Activated CD4-positive, alpha-beta T cell treated with anti-CD3 and anti-CD28 coated beads, Interleukin-2, amount 50 U/mL, for 1 hour (primary cell): ENCODE data around the gene RNASEH2C.
"Not testable (repeated sequence)": the region's sequence is repeated elsewhere in the genome, so short reads cannot be mapped to it uniquely, and the experiment has no call there.

Source experiments
- DNase-seq: peaks from one replicate; pipeline ENCODE4 v3.0.0-alpha.2; 2020

RNASEH2C gene

DNA sequence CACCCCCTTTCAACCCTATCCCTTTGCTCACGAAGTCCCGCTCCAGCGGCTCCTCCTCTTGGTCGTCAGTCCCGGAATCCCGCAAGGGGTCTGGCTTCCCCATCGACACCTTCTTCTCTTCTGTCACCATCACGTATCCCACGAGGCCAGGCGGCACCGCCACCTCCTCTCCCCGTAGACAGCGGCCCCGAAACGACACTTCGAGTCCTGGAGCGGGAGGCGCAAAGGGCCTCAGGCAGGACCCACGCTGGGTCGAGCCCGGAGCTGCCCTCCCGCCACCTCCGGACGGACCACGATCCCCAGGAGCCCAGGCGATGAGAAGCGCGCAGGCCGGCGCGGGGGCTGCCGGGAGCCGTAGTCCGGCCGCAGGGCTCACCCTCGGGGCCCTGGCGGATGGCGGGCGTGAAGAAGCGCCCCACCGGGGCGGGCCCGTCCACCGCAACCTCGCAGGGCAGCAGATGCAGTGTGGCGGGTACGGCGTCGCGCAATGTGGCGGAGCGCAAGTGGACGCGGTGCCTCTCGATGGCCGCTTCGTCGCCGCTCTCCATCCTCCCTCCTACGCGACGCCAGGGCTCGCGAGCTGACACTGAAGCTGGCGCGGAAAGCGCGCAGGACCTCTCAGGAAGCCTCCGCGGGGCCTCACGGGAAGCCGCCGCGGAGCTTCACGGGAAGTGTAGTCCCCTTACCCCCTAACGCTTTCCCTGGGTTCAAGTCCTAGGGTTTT is at the start of gene RNASEH2C:
TSS of gene RNASEH2C (minus strand) at position 588 of the 724 bp plus-strand sequence. CDS start at position 548, 40 bp downstream.
- peak; percentile 70 for DNase-seq

DNA sequence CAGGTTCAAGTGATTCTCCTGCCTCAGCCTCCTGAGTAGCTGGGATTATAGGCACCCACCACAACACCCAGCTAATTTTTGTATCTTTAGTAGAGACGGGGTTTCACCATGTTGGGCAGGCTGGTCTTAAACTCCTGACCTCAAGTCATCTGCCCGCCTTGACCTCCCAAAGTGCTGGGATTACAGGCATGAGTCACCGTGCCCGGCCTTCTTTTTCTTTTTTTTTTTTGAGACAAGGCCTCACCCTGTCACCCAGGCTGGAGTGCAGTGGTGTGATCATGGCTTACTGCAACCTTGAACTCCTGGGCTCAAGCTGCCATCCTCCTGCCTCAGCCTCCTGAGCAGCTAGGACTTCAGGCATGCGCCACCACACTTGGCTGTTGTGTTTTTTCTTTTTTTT is 47.2 kb upstream of the RNASEH2C start:
- not testable (repeated sequence) for DNase-seq

DNA sequence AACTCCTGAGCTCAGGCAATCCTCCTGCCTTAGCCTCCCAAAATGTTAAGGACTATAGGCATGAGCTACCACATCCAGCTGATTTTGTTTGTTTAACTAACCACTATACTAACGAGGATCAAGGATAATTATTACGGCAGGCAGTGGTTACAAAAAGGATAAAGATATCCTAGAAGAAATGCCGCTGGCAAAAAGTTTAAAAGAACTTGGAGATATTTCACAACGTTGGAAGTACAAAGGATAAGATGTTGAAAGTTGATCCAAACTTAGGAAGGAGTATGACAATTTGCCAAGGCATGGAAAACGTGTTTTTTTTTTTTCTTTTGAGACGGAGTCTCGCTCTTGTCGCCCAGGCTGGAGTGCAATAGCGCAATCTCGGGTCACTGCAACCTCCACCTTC is 46.8 kb upstream of the RNASEH2C start:
- no peak for DNase-seq

DNA sequence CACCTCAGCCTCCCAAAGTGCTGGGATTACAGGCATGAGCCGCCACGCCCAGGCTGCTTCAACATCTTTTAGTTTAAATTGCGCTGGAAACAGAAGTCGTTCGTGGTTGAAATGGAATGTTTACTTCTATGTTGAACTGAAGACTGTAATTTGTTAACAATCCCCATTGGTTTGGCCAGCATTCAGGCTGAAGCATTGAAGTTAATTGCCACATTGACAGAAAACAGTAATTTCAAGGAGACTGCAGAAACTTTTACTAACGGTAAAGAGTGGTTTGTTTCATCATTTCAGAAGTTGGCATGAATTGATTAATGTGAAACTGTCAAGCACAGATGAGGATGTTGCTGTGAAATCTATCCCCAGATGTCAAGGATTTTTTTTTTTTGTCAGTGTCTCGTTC is 45.9 kb upstream of the RNASEH2C start:
- DNase-seq, result no peak

DNA sequence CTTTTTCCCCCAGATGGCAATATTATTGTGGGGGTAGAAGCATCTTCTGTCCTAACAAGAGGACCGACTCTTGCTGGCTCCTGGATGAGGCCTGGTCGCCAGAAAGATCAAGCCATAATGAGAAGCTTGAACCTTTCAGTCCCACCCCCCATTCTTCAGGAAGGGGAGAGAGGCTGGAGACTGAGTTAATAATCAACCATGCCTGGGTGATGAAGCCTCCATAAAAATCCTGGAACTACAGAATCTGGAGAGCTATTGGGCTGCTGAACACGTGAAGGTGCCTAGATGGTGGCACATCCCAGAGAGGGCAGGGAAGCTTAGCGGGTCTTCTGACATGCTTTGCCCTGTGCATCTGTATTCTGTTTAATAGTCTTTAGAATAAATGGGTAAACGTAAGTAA is 43.8 kb upstream of the RNASEH2C start:
- no peak for DNase-seq

DNA sequence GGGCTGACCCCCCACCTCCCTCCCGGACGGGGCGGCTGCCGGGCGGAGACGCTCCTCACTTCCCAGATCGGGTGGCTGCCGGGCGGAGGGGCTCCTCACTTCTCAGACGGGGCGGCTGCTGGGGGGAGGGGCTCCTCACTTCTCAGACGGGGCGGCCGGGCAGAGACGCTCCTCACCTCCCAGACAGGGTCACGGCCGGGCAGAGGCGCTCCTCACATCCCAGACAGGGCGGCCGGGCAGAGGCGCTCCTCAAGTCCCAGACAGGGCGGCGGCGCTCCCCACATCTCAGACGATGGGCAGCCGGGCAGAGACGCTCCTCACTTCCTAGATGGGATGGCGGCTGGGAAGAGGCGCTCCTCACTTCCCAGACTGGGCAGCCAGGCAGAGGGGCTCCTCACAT is 42.2 kb upstream of the RNASEH2C start:
- not testable (repeated sequence) for DNase-seq

DNA sequence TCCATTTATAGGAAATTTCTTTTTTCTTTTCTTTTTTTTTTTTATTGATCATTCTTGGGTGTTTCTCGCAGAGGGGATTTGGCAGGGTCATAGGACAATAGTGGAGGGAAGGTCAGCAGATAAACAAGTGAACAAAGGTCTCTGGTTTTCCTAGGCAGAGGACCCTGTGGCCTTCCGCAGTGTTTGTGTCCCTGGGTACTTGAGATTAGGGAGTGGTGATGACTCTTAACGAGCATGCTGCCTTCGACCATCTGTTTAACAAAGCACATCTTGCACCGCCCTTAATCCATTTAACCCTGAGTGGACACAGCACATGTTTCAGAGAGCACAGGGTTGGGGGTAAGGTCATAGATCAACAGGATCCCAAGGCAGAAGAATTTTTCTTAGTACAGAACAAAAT is 41.6 kb upstream of the RNASEH2C start:
- DNase-seq, result not testable (repeated sequence)

DNA sequence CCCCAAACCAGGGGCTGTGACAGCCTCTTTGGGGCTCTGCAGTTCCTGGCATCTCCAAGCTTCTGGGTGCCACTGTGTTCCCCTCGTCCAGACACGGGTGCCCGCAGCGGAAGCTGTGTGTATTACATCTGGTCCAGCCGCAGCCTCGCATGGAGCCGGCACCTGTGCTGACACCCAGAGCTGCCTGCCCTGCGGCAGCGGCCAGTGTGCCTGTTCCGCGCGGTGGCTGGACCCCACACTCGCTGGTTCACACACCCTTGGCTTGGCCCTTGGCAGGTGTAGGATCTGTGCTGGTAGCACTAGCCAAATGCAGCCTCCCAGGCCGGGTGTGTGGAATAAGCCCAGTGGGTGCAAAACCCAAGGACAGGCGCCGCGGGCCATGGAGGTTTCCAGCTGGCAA is 24.5 kb upstream of the RNASEH2C start:
- DNase-seq, result no peak

DNA sequence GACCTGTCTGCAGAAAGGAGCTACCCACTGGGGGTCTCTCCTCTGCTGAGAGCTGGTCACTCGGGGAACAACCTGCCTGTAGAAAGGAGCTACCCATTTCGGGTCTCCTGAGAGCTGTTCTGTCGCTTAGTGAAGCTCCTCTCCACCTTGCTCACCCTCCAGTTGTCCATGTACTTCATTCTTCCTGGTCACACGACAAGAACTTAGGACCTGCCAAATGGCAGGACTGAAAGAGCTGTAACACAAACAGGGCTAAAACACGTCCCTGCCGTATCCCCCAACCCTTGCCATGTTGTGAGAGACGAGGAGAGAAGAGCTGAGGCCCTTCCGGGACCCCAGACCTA is 24.1 kb upstream of the RNASEH2C start:
- DNase-seq, result no peak

DNA sequence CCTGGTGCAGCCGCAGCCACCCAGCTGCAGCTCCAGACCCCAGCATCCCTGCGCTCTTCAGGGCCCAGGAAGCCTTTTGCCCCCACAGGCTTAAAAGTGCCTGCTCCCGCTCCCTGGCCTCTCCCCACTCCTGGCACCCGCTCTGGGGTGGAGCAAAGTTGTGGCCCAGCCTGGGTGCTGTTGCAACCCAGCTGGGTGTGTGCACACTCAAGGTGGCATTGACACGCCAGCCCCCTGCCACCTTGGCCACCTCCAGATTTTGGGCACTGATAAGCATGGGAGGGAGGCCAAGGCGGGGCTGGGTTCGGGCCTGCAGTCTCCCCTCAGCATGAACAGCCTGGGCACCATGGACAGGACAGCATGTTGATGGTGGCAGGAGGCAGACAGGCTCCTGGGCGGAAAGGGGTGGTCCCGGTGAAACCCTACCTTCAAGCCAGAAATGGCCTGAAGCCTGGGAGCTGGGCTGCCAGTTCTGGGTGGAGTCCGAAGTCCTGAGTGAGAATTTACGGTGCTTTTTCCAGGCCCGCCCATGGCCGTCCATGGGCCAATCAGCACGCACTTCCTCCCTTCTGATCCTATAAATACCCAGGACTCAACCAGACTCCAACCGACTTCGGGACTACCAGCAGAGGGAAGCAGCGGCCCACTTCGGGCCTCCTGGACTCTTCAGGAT is 23.6 kb upstream of the RNASEH2C start:
- DNase-seq, result no peak

DNA sequence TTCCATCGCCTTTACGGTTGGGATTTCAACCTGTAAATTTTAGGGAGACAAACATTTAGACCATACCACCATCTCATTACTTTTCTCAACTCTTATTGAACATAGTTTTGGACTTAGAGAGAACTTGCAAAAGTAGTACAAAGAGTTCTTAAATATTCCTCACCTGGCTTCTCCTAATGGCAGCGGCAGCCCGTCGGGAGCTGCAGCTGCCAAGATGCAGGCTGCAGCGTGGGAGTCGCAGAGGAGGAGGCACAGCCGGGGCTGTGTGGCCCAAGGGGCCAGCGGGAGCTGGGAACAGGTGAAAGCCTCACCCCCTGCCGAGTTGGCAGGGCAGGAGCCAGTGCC is 23.1 kb upstream of the RNASEH2C start:
- DNase-seq, result no peak

DNA sequence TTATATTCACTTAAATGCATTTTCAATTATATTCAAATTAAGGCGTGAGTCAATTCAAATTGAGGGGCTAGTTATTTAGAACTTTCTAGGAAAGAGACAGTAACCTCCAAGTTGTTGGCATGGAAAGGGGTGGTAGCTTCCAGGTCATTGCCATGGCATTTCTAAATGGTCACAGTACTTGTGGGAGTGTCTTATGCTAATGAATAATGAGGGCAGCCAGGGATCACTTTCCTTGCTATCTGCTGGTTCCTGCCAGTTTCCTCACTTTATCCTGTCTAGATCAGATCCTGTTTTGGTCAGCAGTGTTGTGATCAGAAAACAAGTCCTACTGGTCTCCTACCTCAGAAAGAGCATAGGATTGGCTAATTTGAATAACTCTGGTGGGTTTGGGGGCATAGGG is 21.8 kb upstream of the RNASEH2C start:
- no peak for DNase-seq

DNA sequence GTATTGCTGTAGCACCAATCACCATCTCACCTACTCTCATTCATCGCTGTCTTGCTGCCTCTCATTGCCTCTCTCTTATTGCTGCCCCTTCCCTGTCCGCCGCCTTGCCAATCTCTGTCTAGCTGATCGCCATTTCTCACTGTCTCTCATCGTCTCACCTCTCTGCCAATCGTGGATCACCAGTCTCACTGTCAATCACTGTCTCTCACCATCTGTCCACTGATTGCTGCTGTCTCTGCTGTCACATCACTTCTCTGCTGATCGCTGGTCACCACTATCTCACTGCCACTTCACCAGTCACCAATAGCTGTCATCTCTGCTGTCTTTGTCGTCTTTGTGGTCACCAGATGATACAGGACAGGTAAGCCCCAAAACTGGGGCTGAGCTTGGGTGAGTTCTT is 20.6 kb upstream of the RNASEH2C start:
- no peak for DNase-seq

DNA sequence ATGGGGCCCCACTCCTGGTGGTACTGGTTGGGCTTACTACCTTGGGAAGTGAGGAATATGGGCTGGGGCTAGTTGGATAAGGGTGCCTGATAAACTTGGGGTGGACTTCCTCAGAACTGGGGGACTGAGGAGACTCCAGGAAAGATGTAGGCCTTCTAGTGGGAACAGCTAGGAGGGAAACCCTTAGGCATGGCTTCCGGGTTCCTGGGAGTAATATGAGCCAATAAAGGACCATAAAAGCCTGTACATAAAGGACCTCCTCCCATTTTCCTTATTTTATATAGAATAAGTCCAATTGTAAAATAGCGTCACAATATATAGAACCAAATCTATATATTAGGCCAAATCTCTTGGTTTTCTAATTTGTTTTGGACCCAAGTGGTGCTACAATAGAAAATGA is 18.4 kb upstream of the RNASEH2C start:
- DNase-seq, result no peak

DNA sequence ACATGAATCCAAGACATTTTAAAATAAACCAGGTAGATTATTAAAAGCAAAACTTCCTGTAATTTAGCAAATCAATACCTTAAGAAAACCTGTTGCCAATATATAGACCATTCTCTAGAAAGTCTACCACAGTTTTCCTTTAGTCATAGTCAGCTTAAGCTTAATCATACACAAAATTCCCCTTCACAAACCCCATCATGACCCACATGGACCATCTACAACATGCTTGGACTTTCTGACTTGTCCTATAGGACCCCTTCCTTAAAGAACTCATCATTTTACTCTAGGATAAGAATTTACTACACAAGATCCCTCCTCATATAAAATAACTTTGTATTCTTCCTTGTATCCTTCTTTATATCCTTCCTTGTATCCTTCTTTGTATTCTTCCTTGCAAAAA is 16.2 kb upstream of the RNASEH2C start:
- DNase-seq, result no peak

DNA sequence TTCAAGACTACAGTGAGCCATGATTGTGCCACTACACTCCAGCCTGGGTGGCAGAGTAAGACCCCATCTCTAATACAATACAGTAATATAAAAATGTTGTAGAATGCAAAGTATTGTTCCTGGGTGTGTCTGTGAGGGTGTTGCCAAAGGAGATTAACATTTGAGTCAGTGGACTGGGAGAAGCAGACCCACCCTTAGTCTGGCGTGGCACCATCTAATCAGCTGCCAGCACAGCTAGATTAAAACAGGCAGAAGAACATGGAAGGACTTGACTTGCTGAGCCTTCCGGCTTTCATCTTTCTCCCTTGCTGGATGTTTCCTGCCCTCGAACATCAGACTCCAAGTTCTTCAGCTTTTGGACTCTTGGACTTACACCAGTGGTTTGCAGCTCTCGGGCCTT is 14.5 kb upstream of the RNASEH2C start:
- not testable (repeated sequence) for DNase-seq

DNA sequence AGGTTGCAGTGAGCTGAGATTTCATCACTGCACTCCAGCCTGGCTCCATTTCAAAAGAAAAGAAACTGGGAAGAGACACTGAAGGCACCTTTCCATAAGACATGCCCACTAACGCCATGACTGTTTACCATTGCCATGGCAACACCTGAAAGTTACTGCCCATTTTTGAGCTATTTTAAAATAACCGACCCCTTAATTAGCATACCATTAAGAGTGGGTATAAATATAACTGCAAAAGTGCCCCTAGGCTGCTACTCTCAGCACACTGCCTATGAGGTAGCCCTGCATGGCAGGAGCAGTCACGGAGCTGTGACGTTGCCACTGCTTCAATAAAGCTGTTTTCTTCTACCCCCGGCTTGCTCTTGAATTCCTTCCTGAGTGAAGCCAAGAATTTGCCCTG is 9.9 kb upstream of the RNASEH2C start:
- no peak for DNase-seq

DNA sequence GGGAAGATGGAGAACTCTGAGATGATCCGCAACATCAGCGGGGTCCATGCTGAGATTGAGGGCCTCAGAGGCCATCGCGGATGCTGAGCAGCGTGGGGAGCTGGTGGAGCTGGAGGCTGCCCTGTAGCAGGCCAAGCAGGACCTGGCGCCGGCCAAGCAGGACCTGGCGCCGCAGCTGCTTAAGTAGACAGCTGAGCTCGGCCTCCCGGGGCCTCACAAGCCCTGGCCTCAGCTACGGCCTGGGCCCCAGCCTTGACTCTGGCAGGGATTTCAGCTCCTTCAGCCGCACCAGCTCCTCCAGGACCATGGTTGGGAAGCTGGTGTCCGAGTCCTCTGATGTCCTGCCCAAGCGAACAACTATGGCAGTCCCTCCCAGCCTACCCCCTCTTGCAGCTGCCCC is 7.3 kb upstream of the RNASEH2C start:
- no peak for DNase-seq

DNA sequence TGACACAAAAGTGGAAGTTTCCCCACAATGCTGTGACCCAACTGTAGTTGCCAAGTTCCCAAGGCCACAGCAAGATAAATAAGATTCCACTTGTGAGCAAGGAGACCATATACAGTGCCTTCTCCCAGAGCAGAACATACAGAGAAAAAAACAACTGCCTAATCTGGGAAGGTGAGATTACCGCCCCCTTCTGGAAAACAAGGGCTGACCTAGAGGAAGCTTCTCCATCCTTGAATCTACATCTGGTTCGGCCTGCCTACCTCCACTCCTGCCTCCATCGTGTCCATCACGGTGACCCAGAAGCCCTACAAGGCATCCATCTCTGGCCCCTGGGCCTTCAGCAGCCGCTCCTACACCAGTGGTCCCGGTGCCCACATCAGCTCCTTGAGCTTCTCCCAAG is 6.1 kb upstream of the RNASEH2C start:
- no peak for DNase-seq

DNA sequence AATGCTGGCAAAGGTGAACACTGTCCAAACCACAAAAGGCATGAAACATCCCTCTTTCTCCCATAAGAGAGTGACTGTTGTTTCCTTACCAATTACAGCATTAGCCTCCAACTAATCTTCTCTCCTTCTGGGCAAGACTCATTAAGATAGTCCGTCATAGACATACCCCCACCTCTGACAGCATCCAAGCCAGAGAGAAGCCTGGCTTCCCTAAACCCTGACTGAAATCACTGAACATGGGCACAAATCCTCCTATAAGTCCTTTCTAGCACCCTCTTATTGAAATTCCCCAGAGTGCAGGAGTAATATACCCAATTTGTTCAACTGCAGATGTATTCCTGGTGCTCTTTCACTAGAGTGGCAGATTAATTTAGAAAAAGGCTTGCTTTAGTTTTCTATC is 1.7 kb upstream of the RNASEH2C start:
- no peak for DNase-seq

DNA sequence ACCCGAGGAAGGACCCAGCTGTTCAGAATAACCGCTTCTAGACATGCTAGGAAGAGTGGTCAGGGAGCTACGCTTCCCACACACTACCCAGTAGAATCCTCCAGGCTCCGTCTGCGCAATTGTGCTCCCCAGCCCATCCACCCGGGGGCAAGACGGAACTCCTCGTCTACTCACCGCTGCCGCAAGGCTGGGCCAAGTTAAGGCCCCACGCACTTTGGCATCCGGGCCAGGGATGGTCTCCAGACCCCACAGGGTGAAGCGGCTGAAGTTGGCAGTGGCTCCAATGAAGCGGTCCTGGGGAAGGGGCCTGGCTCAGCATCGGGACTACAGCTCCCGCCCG is 757 bp downstream of the RNASEH2C start:
- DNase-seq, result no peak

DNA sequence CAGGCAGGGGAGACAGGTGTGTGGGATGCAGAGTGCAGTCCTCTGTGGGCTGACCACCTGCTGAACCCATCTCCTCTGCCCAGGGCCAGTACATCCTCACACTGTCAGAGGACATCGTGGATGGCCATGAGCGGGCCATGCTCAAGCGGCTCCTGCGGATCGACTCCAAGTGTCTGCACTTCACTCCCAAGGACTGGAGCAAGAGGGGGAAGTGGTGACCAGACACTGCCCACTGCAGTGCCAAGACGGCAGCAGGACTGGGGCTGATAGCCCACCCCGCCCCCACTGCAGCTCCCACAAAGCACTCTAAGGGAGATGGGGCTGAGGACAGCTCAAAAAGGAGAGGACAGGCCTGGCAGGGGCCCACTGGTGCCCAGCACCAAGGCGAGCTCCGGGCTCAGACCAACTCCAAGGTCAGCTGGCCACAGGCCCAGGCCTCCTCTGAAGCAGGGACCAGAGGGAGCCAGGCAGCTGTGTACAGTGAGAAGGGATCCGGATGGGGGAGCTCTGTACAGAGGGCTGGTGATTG is 1.6 kb downstream of the RNASEH2C start:
- no peak for DNase-seq

DNA sequence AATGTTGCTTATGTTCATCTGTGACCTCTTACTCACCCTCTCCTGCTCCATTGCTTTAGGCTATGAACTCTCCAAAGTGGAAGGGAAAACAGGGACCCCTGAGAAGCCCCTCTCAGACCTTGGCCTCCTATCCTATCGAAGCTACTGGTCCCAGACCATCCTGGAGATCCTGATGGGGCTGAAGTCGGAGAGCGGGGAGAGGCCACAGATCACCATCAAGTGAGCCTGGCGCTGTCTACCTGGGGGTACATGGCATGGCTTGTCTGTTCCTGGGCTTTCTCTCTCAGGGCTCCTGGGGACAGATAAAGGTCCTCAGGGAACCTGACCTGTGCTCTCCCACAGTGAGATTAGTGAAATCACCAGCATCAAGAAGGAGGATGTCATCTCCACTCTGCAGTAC is 2.1 kb downstream of the RNASEH2C start:
- DNase-seq, result no peak

DNA sequence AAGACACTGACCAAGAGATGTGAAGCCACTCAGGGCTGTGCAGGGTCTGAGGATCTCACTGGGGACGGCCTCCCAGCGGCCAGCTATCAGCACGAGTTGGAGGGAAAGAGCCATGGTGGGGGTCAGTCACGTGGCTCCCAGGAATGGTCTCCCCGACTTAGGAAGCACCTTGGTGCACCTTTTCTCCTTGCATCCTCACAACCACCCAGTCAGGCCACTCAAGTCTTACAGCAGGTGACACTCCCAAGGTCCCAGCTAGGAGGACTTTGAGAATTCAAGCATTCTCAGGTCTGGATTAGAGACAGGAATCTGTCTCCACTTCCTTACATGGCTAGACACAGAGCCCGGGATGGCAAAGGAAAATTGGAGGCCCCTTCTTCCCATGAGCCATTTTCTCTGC is 2.7 kb downstream of the RNASEH2C start:
- DNase-seq, result no peak
